NCI-H187 treated with DMSO at 0.1 percent for 48 hours (cell line): ENCODE measurements around the gene CALML6.
"Not testable (repeated sequence)": the region's sequence is repeated elsewhere in the genome, so short reads cannot be mapped to it uniquely, and the experiment has no call there.

Experiments
- DNase-seq: peaks from one replicate; lab custom pipeline; 2025; lab: John Stamatoyannopoulos, UW

Gene CALML6

DNA sequence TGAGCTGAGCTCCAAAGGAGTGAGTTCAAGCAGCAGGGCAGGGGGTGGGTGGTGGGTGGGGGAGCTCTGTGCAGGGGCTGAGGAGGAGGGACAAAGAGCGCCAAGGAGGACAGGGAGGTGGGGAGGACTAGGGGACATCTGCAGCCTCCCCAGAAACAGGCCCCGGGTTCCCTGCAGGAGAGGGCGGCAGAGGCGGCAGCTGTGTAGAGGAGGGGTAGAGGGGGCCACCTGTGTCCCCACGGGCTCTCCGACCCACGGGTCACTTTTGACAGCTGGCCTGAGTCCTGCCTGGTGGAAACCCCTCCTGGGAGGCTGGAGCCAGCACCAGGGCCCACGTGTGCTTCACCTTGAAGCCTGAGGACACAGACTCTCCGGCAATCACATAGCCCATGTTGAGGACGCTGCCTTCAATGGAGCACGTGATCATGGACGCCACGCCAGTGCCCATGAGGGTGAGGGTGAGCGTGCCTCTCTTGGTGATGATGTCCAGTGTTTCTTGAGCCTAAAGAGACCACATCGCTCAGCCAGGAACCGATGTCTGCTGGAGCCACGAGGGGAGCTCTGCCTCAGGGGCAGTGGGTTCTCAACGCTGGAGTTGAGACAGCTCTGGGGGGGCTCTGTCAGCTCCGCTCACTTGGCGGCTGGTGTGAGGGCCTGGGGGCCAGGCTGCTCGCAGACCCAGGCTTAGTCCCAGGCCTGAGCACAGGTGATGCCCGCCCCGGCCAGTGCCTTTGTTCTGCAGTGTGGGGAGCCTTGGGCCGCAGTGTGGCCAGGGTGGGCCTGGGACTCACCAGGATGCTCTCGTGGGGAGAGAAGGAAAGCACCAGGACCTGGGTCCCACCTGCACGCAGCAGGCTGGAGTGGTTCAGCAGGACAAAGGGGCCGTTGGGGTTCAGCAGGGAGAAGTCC is 10.6 kb downstream of the CALML6 start:
- no peak for DNase-seq

DNA sequence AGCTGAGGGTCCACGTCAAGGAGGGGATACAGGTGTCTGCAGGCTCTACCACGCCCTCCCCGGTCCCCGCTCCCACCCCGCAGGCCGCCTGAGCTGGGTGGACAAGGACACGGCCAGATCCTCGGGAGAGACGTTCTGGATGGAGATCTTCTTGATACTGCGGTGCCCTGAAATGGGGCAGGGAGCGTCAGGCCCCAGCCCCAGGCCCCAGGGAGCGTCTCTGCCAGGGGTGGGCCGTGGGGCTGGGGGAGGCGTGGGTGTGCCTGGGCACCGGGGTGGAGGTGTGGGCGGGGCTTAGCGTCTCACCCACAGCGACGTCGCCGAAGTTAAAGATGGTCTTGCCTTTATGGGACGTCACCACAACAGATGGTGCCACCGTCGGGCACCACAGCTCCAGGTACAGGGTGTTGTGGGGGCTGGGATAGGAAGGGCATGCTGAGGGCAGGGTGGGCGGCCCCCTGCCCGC is 11.3 kb downstream of the CALML6 start:
- DNase-seq: no peak

DNA sequence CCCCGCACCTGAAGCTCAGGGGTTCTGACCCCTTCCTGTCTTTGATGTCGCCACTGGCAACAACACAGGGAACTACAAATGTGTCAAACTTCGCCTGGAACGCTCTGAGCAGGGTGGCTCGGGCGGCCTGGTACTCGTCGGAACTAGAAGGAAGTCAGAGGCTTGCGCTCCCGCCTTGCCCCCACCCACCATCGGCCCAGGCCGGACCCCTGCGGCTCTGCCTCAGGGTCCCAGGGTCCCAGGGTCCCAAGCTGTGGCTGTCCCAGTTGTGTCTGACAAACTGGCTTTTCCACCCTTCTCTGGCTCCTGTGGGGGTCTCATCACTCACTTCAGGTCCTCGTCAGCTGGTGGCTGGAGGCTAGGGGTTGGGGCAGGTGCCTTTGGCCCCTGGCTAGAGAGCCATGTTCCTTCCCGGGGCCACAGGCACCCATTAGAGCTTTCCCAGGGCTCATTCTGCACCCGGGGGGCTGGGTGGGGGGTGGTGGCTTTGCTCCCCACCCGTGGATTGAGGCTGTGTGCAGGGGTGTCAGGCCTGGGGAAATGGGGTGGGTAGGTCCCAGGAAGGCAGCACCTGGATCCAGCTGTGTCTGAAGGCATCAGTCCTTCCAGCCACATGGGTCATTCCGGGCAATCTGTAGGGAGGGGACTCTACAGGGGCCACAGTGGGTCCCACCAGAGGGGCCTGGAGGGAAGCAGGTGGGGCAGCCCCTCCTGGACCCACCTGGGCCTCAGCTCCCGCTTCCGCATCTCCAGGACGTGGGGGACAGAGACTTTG is 12.0 kb downstream of the CALML6 start:
- DNase-seq: no peak

DNA sequence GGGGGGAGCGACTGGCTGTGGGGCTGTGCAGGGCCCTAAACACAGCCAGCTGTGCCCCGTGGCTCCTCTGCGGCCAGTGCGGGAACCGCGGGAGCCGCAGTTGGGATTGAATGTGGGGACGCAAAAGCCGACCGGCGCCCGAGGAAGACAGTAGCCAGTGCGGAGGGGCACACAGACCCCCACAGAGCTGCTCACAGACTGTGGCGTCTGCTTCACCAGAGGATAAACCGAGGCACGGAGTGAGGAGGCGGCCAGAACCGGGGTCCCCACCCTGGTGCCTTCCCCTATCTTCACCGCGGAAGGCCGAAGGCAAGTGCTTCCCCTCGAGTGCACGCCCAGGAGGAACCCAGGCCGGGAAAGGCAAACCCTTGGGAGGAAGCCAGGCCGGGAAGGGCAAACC is 12.7 kb downstream of the CALML6 start:
- DNase-seq: no peak

DNA sequence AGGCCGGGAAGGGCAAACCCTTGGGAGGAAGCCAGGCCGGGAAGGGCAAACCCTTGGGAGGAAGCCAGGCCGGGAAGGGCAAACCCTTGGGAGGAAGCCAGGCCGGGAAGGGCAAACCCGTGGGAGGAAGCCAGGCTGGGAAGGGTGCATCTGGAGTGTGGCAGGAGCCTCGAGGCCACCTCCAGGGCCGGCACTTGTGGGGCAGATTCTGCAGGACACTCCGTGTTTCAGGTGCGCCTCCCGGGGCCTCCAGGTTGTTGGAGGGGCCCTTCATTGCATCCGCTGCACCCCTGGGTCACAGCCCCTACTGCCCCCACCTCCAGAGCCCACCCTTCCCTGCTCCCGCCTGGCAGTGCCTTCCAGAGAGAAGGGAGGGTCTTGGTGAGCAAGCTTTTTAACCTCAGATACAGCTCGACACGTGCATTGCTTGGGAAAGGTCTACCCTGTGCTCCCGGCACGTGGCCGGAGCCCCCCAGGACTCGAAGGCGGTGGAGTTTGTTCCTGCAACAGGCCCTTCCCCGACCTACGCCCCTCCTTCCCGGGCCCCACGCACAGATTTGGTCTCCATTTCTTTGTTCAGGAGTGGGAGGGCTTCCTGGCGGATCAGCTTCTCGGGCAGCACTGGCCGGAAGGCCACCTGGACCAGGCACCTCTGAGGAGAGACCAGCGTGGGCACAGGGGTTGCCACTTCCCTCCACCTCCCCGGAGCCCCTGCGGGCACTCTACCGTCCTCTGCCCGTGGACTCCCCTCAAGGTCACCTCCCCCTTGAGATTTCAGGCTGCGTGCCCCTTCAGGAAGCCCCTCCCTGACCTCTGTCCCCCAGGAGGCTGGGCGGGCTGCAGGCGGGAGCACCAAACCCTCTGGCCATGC is 13.4 kb downstream of the CALML6 start:
- no peak for DNase-seq

DNA sequence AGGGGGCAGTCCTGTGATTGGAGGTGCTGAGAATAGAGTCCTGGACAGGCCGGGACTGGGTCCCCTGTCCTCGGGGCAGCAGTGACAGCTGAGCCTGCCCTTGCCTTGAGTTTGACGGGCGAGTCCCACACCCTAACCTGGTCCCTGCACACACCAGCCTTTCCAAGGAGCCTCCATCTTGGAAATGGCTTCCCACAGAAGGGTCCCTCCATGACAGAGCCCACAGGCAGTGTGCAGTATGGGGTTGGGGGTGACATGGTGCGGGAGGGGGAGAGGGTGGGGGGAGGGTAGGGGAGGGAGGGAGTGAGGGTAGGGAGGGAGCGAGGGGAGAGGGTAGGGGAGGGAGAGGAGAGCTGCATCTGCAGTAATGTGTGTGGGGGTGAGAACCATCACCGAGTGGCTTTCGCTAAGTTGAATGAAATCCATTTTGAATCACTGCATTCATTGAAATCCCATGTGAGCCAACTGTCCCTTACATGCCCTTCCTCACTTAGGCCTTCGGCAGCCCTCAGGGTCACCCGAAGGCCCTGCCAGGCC is 14.1 kb downstream of the CALML6 start:
- no peak for DNase-seq

DNA sequence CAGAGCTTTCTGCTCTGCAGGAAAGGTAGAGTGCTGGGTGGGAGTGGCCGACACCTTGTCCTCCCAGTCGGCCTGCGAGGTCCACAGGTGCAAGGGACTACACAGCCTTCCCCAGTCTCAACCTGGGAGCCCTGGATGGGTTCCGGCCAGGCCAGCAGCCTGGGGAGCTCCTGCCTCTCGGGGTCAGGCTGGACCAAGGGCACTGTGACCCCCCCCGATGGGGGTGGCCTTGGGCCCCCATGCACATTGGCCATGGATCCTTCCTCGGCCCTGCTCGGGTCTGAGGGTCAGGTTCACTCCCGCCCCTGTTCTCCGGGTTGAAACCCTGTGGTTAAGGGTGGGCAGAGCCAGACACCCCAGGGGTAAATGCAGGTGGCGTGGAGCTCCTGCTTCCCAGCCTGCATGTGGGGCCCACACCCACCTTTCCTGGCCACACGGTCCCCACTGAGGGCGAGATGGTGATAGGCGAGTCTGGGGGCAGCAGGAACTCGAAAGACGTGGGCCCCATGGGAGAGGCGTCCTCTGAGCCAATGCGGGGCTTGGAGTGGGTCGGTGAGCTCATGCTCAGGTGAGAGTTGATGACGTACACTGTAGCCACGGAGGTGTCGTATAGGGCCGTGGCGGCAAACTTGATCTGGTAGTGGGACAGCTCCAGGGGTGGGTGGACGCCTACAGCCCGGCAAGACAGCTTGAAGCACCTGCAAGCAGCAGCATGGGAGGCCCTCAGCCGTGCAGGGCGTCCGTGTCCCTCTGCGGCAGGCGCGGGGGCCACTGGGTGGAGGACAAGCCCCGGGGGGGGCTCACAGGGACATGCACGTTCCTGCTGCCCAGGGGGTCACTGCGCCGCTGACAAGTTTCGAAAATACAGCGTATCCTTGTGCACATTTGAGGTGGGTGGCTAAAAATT is 14.8 kb downstream of the CALML6 start:
- DNase-seq: no peak

DNA sequence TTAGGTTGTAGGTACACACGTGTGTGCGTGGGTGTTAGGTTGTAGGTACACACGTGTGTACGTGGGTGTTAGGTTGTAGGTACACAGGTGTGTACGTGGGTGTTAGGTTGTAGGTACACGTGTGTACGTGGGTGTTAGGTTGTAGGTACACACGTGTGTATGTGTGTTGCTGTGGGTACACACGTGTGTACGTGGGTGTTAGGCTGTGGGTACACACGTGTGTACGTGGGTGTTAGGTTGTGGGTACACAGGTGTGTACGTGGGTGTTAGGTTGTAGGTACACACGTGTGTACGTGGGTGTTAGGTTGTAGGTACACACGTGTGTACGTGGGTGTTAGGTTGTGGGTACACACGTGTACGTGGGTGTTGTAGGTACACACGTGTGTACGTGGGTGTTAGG is 19.8 kb downstream of the CALML6 start:
- DNase-seq: not testable (repeated sequence)

DNA sequence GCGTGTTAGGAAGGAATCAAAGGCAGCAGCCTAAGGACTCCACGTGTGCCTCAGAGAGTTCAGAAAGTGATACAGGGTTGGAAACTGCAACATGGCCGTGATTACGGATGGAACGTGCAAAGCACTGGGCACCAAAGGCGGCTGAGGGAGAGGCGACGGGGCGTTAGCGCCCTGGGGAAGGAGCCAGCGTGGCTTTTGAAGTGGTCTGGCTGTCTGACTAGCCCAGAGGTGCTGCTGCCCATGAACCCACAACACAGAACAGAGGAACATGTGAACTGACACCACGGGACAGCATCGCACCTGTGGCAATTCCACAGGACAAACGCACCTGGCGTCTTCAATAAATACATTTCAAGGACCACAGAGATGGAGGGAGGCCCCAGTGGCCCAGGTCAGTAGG is 22.0 kb downstream of the CALML6 start:
- DNase-seq: no peak

DNA sequence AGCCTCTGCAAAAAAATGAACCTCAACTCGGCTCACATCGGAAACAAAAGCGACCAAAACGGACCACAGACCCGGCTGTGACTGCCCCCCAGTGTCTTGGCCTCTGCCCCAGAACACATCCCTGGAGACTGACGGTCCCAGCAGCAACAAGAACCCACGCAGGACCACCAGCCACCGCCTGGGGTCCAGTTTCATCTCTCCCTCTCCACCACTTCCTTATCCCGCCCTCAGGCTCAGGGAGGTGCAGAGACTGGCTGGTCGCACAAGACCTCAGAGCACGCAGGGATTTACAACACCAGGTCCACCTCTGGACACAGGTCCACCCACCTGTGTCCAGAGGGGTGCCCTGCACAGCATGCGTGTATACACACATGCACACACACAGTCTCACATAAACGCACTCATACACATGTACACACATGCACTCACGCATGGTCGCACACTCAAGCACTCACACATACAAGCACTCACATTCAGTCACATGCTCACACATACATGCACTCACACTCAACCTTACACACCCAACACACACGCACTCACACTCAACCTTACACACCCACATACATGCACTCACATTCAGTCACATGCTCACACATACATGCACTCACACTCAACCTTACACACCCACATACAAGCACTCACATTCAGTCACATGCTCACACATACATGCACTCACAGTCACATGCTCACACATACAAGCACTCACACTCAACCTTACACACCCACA is 22.7 kb downstream of the CALML6 start:
- no peak for DNase-seq

DNA sequence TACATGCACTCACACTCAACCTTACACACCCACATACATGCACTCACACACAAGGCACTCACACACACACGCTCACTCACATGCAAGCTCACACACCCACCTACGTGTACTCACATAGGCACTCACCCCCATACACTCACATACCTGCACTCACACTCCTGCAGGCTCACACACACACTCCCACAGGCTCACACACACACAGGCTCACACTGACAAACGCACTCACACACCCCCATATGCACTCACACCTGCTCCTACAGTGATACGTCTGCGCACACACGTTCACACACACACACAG is 23.2 kb downstream of the CALML6 start:
- DNase-seq: no peak

DNA sequence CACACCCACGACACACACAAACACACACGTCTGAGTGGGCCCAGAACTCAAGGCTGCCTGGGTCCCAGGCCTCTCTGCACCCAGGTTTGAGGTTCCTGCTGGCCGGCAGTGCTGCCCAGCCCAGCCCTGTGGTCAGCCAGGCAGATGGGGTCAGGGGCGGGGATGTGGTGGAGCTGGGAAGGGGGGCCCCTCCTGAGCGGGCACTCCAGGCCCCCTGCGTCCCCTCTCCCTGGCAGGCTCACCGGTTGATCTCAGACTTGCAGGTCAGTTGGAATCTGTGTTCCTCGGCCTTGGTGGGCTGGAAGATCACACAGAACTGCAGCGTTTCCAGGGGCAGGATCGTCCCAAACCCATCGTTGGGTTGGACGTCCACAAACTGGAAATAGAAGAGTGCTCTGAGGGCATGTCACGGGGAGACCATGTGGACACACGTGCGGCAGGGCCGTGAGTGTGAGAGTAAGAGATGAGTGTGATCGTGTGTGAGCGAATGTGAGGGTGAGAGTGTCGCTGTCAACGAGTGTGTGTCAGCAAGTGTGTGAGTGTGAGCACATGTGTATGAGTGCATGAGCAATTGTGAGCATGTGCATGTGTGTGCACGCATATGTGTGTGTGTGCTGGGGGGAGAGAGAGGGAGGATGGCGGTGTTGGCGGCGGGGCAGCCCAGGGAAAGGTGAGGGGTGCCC is 23.7 kb downstream of the CALML6 start:
- DNase-seq: no peak

DNA sequence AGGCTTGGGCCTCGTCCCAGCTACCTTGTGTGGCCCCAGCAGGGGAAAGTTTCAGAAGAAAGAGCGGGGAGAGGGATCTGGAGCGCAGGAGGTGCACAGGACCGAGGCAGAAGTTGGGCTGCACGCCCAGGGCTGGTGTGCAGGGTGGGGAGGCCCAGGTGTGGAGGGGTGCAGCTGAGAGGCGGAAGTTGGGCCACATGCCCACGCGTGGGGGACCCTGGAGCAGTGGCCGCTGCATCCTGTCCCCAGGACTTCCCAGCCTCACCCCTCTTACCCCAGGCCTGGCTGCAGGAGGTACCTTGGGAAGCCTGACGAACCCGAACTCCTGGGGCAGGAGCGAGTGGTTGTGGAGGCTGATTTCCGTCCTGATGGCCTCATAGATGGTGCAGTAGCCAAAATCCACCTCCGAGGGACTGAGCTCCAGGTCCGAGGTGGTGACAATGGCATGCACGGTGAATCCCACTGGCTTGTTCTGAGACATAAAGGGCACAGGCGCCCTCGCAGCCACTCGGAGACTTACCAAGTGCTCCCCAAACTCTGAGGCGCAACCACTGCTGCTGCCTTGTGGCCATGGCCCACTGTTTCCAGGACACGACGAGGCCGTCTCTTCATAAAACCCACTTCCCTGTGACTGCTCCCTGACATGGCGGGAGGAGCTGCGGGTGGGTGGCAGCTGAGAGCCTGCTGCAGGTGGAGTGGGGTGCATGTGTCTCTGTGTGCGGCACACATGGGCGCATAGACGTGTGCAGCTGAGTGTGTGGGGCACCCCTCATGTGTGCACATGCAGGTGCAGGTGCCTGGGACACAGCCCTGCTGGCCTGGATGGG is 24.4 kb downstream of the CALML6 start:
- DNase-seq: no peak

DNA sequence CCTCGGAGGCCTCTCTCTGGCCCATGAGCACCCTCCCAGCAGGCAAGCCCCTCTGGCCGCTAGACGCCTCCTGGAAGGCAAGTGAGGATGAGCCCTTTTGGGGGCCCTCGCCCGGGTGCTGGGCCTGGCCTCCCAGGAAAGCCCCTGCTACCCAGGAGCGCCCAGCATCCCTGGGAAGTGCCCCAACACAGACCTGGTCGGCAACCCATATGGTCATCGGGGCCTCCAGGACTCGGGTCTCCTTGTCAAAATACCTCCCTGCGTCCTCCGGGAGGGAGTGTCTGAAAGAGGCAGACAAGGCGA is 25.0 kb downstream of the CALML6 start:
- DNase-seq: no peak

DNA sequence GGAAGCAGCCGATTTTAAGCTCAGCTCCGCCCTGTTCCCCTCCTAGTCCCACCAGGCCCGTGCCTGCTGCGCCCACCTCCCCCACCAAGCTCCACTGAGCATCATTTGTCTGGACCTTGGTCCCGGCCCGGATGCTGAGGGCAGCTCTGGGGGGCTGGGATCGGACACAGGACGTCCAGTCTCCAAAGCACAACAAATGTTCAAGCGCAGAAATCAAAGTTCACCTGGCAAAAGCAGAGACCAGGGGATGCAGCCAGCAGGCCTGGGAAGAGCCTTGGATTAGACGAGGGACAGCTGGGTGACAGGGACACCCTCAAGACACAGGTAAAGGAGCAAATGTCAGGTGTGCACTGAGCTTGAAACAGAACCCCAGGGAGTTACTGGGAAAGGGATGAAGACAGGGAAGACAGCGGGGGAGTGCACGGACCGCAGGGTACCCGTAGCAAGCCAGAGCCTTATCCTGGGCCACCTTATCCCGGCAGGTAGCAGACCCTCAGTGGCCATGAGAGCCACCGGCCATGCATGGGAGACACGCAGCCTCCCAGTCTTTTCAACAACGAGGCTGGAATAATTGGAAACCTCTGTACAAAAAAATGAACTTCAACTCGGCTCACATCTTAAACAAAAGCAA is 26.3 kb downstream of the CALML6 start:
- DNase-seq: no peak

DNA sequence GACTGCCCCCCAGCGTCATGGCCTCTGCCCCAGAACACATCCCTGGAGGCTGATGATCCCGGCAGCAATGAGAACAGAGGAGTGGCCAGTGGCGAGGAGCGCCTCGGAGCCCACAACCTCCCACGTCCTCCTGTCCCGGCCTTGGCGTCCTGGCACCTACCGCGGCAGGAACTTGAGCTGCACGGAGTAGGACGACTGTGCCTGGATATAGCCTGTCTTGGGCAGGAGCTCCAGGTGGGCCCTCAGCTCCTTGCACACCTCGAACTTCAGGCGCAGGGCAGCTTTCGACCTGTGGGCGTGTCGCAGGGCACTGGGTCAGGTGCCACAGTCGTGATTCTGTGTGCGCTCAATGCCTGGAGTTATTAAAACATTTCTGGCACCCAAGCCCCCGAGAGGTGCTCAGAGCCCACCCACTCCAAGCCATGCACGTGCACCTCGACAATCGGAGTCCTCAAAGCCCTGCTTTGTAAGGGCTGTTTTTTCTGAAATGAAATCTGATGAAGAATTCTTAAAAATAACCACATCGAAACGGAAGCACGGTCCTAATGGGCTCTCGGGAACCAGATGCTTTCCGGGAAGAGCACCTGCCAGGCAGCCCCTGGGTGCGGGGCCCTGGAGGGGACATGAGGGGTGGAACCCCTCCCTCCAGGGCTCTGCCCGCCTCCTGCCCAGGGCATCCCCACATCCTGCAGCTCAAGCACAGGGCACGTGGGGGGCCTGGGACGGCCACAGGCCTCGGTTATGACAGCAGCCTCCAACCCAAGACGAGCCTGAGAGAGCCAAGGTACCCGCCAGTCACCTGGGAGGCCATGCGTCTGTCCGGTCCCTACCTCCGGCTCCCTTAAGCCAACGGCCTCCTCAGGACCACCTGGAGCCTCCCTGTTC is 27.1 kb downstream of the CALML6 start:
- no peak for DNase-seq
